DND-41 (cell line): ENCODE results near the gene SLC5A5.

Experiments used
- ATAC-seq: fragments of 200-7000 bp; cut with Tn5 transposase; 3 replicates; pipeline ENCODE4 v1.9.1; 2021; ENCODE audit warnings: low read depth; ENCODE audit not compliant: insufficient read depth
- DNase-seq: peaks from one replicate; pipeline ENCODE4 v3.0.0-alpha.2; 2020
- H2AFZ ChIP-seq: 2 replicates; pipeline ENCODE4 v1.6.0; 2012; ENCODE audit warnings: low read depth, low read length
- H3K27ac ChIP-seq: 2 replicates; pipeline ENCODE4 v1.5.1; 2012; ENCODE audit warnings: low read length, inconsistent platforms
- H3K27me3 ChIP-seq: fragments of 200-600 bp; sonication (generic); 2 replicates; pipeline ENCODE4 v1.6.0; 2012; ENCODE audit warnings: low read length, mild to moderate bottlenecking, inconsistent platforms; ENCODE audit not compliant: insufficient read depth, poor library complexity
- H3K36me3 ChIP-seq: 2 replicates; pipeline ENCODE4 v1.5.1; 2012; ENCODE audit warnings: low read length, inconsistent platforms; ENCODE audit not compliant: insufficient read depth
- H3K4me1 ChIP-seq: 2 replicates; pipeline ENCODE4 v1.5.1; 2012; ENCODE audit warnings: mild to moderate bottlenecking, low read length; ENCODE audit not compliant: insufficient read depth
- H3K4me2 ChIP-seq: 2 replicates; pipeline ENCODE4 v1.6.0; 2012; ENCODE audit warnings: mild to moderate bottlenecking, moderate library complexity, low read length, inconsistent platforms; ENCODE audit not compliant: insufficient read depth
- H3K4me3 ChIP-seq, 2 experiments: fragments of 200-600 bp in 1 of 2; shearing (Covaris generic) in 1 of 2; 2 replicates each; pipeline ENCODE4 v1.5.1; 2012 to 2016; ENCODE audit warnings: inconsistent platforms in 2 of 2, low read length in 2 of 2, mild to moderate bottlenecking in 2 of 2, low read depth in 1 of 2, moderate library complexity in 1 of 2
- H3K79me2 ChIP-seq: 2 replicates; pipeline ENCODE4 v1.6.0; 2012; ENCODE audit warnings: low read length, inconsistent platforms; ENCODE audit not compliant: insufficient read depth
- H3K9ac ChIP-seq: 2 replicates; pipeline ENCODE4 v1.6.0; 2012; ENCODE audit warnings: low read depth, mild to moderate bottlenecking, inconsistent platforms, low read length, moderate library complexity
- H3K9me3 ChIP-seq: 2 replicates; pipeline ENCODE4 v1.5.1; 2012; ENCODE audit warnings: low read length, moderate library complexity, mild to moderate bottlenecking, inconsistent platforms; ENCODE audit not compliant: insufficient read depth, severe bottlenecking
- H4K20me1 ChIP-seq: 2 replicates; pipeline ENCODE4 v1.6.0; 2012; ENCODE audit warnings: low read length; ENCODE audit not compliant: insufficient read depth
- CTCF ChIP-seq: IDR thresholded peaks from 2 replicates; pipeline ENCODE4 v1.5.1; 2012; ENCODE audit warnings: borderline replicate concordance, low read length, moderate library complexity, mild to moderate bottlenecking; ENCODE audit not compliant: poor library complexity, severe bottlenecking; ENCODE audit errors: extremely low read depth
- EZH2 ChIP-seq: IDR thresholded peaks from 3 replicates; pipeline ENCODE4 v1.6.1; 2012; ENCODE audit warnings: borderline replicate concordance, low read depth, mild to moderate bottlenecking, moderate library complexity, low read length, inconsistent platforms; ENCODE audit not compliant: severe bottlenecking

Gene SLC5A5

GRCh38 chr19:17893766-17894165 lies 22.0 kb downstream of the SLC5A5 start:
- Histone ChIP-seq H3K4me1 (no peaks in the 10 kb centered on the region), H3K4me3 (no peak overlapping the region), H3K36me3 (no peaks in the 10 kb centered on the region), H2AFZ (no peak overlapping the region), H3K79me2 (no peaks in the 10 kb centered on the region), H3K4me2 (no peak overlapping the region), H3K27ac (no peak overlapping the region), H3K27me3 (no peaks in the 10 kb centered on the region), H3K9me3 (no peaks in the 10 kb centered on the region), H3K9ac (no peak overlapping the region), H4K20me1 (no peaks in the 10 kb centered on the region)
- no peak for DNase-seq
- ATAC-seq, result no peak
- TF ChIP-seq EZH2 (no peak), CTCF (no peak)

GRCh38 chr19:17902701-17903100 lies 31.0 kb downstream of the SLC5A5 start:
- H3K9me3 ChIP-seq, result no peaks in the 10 kb centered on the region
- DNase-seq (peak; percentile 26), ATAC-seq (no peak)
- no peaks in the 10 kb centered on the region for H3K27me3 ChIP-seq
- H3K36me3 ChIP-seq, result no peaks in the 10 kb centered on the region
- no peaks in the 10 kb centered on the region for H3K4me1 ChIP-seq
- no peaks in the 10 kb centered on the region for H4K20me1 ChIP-seq
- H3K4me2 ChIP-seq, result no peak overlapping the region
- no peak overlapping the region for H2AFZ ChIP-seq
- H3K9ac ChIP-seq, result no peak overlapping the region
- TF ChIP-seq CTCF (no peak), EZH2 (no peak)
- H3K79me2 ChIP-seq, result no peaks in the 10 kb centered on the region
- no peak overlapping the region for H3K27ac ChIP-seq
- no peak overlapping the region for H3K4me3 ChIP-seq

GRCh38 chr19:17908244-17908643 lies 36.5 kb downstream of the SLC5A5 start:
- Histone ChIP-seq H3K36me3 (no peaks in the 10 kb centered on the region), H3K9ac (no peak overlapping the region), H4K20me1 (no peaks in the 10 kb centered on the region), H3K9me3 (peaks cover 9% of the 10 kb centered on the region), H2AFZ (no peak overlapping the region), H3K4me1 (no peaks in the 10 kb centered on the region), H3K79me2 (no peaks in the 10 kb centered on the region), H3K27ac (no peak overlapping the region), H3K4me2 (no peak overlapping the region), H3K27me3 (no peaks in the 10 kb centered on the region), H3K4me3 (no peak overlapping the region)
- DNase-seq (no peak), ATAC-seq (no peak)
- TF ChIP-seq CTCF, result no peak
- TF ChIP-seq EZH2, result no peak

GRCh38 chr19:17909003-17909732 lies 37.4 kb downstream of the SLC5A5 start:
- DNase-seq (no peak), ATAC-seq (no peak)
- H4K20me1 ChIP-seq, result no peaks in the 10 kb centered on the region
- no peak overlapping the region for H2AFZ ChIP-seq
- no peak overlapping the region for H3K9ac ChIP-seq
- no peak overlapping the region for H3K4me2 ChIP-seq
- no peaks in the 10 kb centered on the region for H3K27me3 ChIP-seq
- no peaks in the 10 kb centered on the region for H3K36me3 ChIP-seq
- H3K4me3 ChIP-seq, result no peak overlapping the region
- no peak for TF ChIP-seq CTCF
- TF ChIP-seq EZH2, result no peak
- H3K4me1 ChIP-seq, result no peaks in the 10 kb centered on the region
- no peak overlapping the region for H3K27ac ChIP-seq
- no peaks in the 10 kb centered on the region for H3K79me2 ChIP-seq
- H3K9me3 ChIP-seq, result peaks cover 15% of the 10 kb centered on the region
